GM12865 (cell line): ENCODE data around the gene WNK4.

Source experiments
- DNase-seq: peaks from one replicate; pipeline ENCODE4 v3.0.0; 2010; ENCODE audit warnings: low read depth
- H3K4me3 ChIP-seq: 2 replicates; pipeline ENCODE4 v1.5.1; 2011; ENCODE audit warnings: mild to moderate bottlenecking, low read depth, low read length, control low read depth
- CTCF ChIP-seq: IDR thresholded peaks from 2 replicates; pipeline ENCODE4 v1.5.1; 2011; ENCODE audit warnings: low read length, control low read depth, low read depth, inconsistent platforms; ENCODE audit not compliant: insufficient read depth; ENCODE audit errors: missing control alignments

The WNK4 gene

GRCh38 chr17:42782166-42783061 is 2.0 kb downstream of the WNK4 start:
- no peak for DNase-seq
- no peak overlapping the region for H3K4me3 ChIP-seq
- TF ChIP-seq CTCF: no peak

GRCh38 chr17:42783062-42783790 is 2.8 kb downstream of the WNK4 start:
- no peak overlapping the region for H3K4me3 ChIP-seq
- TF ChIP-seq CTCF: no peak
- no peak for DNase-seq

- no peak for DNase-seq
- TF ChIP-seq CTCF: no peak
- no peak overlapping the region for H3K4me3 ChIP-seq
These were observed 3.4 kb downstream of the WNK4 start for GRCh38 chr17:42783791-42784138.

- DNase-seq: no peak
- no peak overlapping the region for H3K4me3 ChIP-seq
- TF ChIP-seq CTCF: no peak
These were observed 4.0 kb downstream of the WNK4 start for GRCh38 chr17:42784409-42784808.

- no peak overlapping the region for H3K4me3 ChIP-seq
- no peak for TF ChIP-seq CTCF
- no peak for DNase-seq
These were observed 4.6 kb downstream of the WNK4 start for GRCh38 chr17:42784811-42785592.

- no peak for TF ChIP-seq CTCF
- no peak overlapping the region for H3K4me3 ChIP-seq
- DNase-seq: no peak
These were observed 6.9 kb downstream of the WNK4 start for GRCh38 chr17:42787266-42787665.
